Activated naive CD8-positive, alpha-beta T cell treated with anti-CD3 and anti-CD28 coated beads for 36 hours (primary cell): ENCODE data around the gene FOXL1. TPM values are rescaled to one million over a fixed set of nuclear protein-coding genes. Genes with fewer than 3 reads are reported as not detected.
A peak's percentile ranks its signal among the peaks of the same experiment; 100 is the strongest.

Source experiments
- DNase-seq: peaks from one replicate; pipeline ENCODE4 v3.0.0; 2021
- H3K27ac Mint-ChIP-seq: one replicate; pipeline ENCODE4 v1.8.0; 2022; ENCODE audit warnings: mild to moderate bottlenecking, moderate library complexity, mixed read lengths
- H3K27me3 Mint-ChIP-seq: one replicate; pipeline ENCODE4 v1.8.0; 2022; ENCODE audit warnings: mild to moderate bottlenecking, mixed read lengths
- H3K36me3 Mint-ChIP-seq: one replicate; pipeline ENCODE4 v1.8.0; 2021; ENCODE audit warnings: mild to moderate bottlenecking, mixed read lengths
- H3K4me1 Mint-ChIP-seq: one replicate; pipeline ENCODE4 v1.8.0; 2021; ENCODE audit warnings: mixed read lengths
- H3K4me3 Mint-ChIP-seq: one replicate; pipeline ENCODE4 v1.8.0; 2022; ENCODE audit warnings: mild to moderate bottlenecking, moderate library complexity, mixed read lengths
- H3K9me3 Mint-ChIP-seq: one replicate; pipeline ENCODE4 v1.8.0; 2022; ENCODE audit warnings: mixed read lengths
- total RNA-seq, 2 experiments: library from RNA; stranded (reverse); gene quantifications; one replicate each; pipeline ENCODE4 v1.2.3, GENCODE V29; 2021

Gene FOXL1
- total RNA-seq, 2 experiments from 2014 or later, result not detected

- Mint-ChIP-seq H3K27ac (no peak overlapping the region), H3K36me3 (peaks cover 11% of the 10 kb centered on the region), H3K4me3 (no peak overlapping the region), H3K4me1 (peaks cover 14% of the 10 kb centered on the region), H3K9me3 (no peaks in the 10 kb centered on the region), H3K27me3 (peaks cover 33% of the 10 kb centered on the region)
- DNase-seq, result no peak
These were observed 19.8 kb upstream of the FOXL1 start for GRCh38 chr16:86558355-86559193.

DNA sequence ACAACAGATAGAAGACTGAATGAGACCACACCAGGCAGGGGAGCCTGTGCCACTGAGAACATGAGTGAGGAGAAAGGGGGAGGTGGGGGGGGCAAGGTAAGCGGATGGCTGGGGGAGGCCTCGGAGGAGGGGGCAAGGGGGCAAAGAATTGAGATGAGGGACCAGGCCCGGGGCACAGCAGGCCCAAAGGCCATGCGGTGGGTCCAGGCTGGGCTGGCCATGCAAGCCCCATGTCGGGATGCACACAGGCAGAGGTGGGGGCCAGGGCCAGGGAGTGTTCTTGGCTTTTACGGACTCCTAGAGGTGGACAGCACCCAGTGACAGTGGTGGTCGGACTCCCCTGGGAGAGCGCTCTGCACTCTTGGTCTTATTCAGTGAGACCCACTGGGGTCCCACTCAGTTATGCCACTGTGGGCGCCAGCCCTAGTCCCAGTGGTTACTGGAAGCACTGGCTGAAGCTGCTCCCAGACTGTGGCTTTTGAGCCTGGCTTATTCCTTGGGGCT lies 18.5 kb upstream of the FOXL1 start:
- no peak overlapping the region for H3K27ac Mint-ChIP-seq
- H3K27me3 Mint-ChIP-seq, result peaks cover 46% of the 10 kb centered on the region
- H3K9me3 Mint-ChIP-seq, result no peaks in the 10 kb centered on the region
- H3K4me1 Mint-ChIP-seq, result peaks cover 10% of the 10 kb centered on the region
- H3K36me3 Mint-ChIP-seq, result peaks cover 2% of the 10 kb centered on the region
- DNase-seq, result no peak
- H3K4me3 Mint-ChIP-seq, result no peak overlapping the region

DNA sequence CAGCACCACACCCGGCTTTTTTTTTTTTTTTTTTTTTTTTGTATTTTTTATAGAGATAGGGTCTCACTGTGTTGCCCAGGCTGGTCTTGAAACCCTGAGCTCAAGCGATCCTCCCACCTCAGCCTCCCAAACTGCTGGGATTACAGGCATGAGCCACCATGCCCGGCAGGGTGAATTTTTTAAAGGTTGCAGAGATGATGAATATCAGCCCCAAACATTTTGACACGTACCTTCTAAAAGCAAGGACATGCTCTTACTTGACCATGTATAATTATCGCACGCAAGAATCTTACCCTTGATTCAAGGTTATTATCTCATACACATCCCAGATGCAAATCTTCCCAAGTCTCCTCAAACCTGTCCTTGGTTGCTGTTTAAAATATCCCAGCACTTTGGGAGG lies 16.0 kb upstream of the FOXL1 start:
- H3K9me3 Mint-ChIP-seq, result no peaks in the 10 kb centered on the region

GRCh38 chr16:86563469-86564345 lies 14.6 kb upstream of the FOXL1 start:
- peaks cover 65% of the 10 kb centered on the region for H3K27me3 Mint-ChIP-seq
- no peaks in the 10 kb centered on the region for H3K36me3 Mint-ChIP-seq
- H3K4me3 Mint-ChIP-seq, result peak overlapping the region; percentile 5
- H3K4me1 Mint-ChIP-seq, result peaks cover 11% of the 10 kb centered on the region
- DNase-seq, result peak; percentile 80
- H3K9me3 Mint-ChIP-seq, result no peaks in the 10 kb centered on the region
- H3K27ac Mint-ChIP-seq, result no peak overlapping the region

More for the DNA sequence above, 16.0 kb upstream of the FOXL1 start:
- Mint-ChIP-seq H3K4me1 (peaks cover 10% of the 10 kb centered on the region), H3K27ac (no peak overlapping the region), H3K36me3 (no peaks in the 10 kb centered on the region), H3K27me3 (peaks cover 65% of the 10 kb centered on the region), H3K4me3 (no peak overlapping the region)
- no peak for DNase-seq

GRCh38 chr16:86565181-86565631 lies 13.1 kb upstream of the FOXL1 start:
- no peak for DNase-seq
- Mint-ChIP-seq H3K36me3 (no peaks in the 10 kb centered on the region), H3K9me3 (no peaks in the 10 kb centered on the region), H3K4me1 (peaks cover 11% of the 10 kb centered on the region), H3K27me3 (peaks cover 71% of the 10 kb centered on the region), H3K27ac (no peak overlapping the region), H3K4me3 (no peak overlapping the region)

DNA sequence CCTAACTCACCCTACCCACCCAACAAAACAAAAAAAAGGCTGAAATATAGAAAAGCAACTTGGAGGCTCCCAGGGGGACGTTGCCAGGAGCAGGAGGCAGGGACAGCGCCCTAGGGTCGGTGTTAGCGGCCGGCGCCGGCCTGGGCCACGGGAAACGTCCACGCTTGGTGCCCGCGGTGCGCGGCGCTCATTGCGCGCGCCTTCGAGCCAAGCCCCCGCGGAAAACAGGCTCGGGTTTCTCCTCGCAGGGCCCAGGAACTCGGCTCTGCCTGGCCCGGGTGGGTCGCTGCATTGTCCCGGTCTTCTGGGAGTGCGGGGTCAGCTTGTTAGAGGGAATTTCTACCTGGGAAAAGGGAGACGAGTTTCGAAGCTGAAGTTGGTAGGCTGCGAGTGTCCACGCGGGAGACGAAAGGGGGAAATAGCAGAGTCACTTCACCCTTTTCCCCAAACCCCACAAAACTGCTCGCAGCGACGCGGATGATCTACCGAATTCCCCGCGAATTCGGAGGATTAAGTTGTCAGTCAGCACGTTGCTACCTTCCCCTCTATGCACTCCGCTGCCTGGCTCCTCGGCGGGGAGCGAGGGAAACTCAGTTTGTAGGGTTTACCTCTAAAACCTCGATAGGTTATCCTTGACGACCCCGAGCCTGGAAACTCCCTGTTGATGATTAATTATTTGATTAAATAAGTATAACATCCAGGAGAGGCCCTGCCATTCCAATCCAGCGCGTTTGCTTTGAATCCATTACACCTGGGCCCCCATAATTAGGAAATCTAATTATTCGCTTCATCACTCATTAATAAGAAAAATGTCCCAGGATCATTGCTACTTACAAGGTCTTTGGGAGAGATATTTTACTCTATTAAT lies 12.5 kb upstream of the FOXL1 start:
- H3K27ac Mint-ChIP-seq, result no peak overlapping the region
- DNase-seq, result no peak
- H3K4me3 Mint-ChIP-seq, result no peak overlapping the region
- H3K9me3 Mint-ChIP-seq, result no peaks in the 10 kb centered on the region
- H3K4me1 Mint-ChIP-seq, result peaks cover 11% of the 10 kb centered on the region
- H3K27me3 Mint-ChIP-seq, result peaks cover 72% of the 10 kb centered on the region
- no peaks in the 10 kb centered on the region for H3K36me3 Mint-ChIP-seq

GRCh38 chr16:86566601-86566965 lies 11.8 kb upstream of the FOXL1 start, which contains the start of gene FOXC2:
FOXC2 (plus strand) TSS chr16:86566829; CDS start chr16:86567336, 507 bp downstream.
- H3K27me3 Mint-ChIP-seq, result peaks cover 76% of the 10 kb centered on the region
- H3K27ac Mint-ChIP-seq, result no peak within 1 kb of the TSS
- no peak within 1 kb of the TSS for H3K4me3 Mint-ChIP-seq
- H3K4me1 Mint-ChIP-seq, result peaks cover 11% of the 10 kb centered on the region
- DNase-seq, result peak; percentile 54
- H3K36me3 Mint-ChIP-seq, result no peaks in the 10 kb centered on the region
- no peaks in the 10 kb centered on the region for H3K9me3 Mint-ChIP-seq

GRCh38 chr16:86566966-86567700 lies 11.2 kb upstream of the FOXL1 start:
- Mint-ChIP-seq H3K36me3 (no peaks in the 10 kb centered on the region), H3K4me3 (no peak overlapping the region), H3K9me3 (no peaks in the 10 kb centered on the region), H3K27me3 (peaks cover 81% of the 10 kb centered on the region), H3K4me1 (peaks cover 11% of the 10 kb centered on the region), H3K27ac (no peak overlapping the region)
- DNase-seq, result no peak

- H3K36me3 Mint-ChIP-seq, result no peaks in the 10 kb centered on the region
- H3K27me3 Mint-ChIP-seq, result peaks cover 85% of the 10 kb centered on the region
- no peak overlapping the region for H3K4me3 Mint-ChIP-seq
- DNase-seq, result no peak
- no peak overlapping the region for H3K27ac Mint-ChIP-seq
- H3K9me3 Mint-ChIP-seq, result no peaks in the 10 kb centered on the region
- H3K4me1 Mint-ChIP-seq, result peaks cover 11% of the 10 kb centered on the region
These were observed 10.4 kb upstream of the FOXL1 start for GRCh38 chr16:86567701-86568581.

- H3K36me3 Mint-ChIP-seq, result no peaks in the 10 kb centered on the region
- no peak for DNase-seq
- peaks cover 85% of the 10 kb centered on the region for H3K27me3 Mint-ChIP-seq
- no peak overlapping the region for H3K27ac Mint-ChIP-seq
- H3K9me3 Mint-ChIP-seq, result no peaks in the 10 kb centered on the region
- peaks cover 6% of the 10 kb centered on the region for H3K4me1 Mint-ChIP-seq
- no peak overlapping the region for H3K4me3 Mint-ChIP-seq
These were observed 9.4 kb upstream of the FOXL1 start for GRCh38 chr16:86568677-86569623.

GRCh38 chr16:86569701-86570447 lies 8.5 kb upstream of the FOXL1 start:
- DNase-seq, result no peak
- Mint-ChIP-seq H3K27ac (no peak overlapping the region), H3K9me3 (no peaks in the 10 kb centered on the region), H3K4me1 (peaks cover 5% of the 10 kb centered on the region), H3K36me3 (no peaks in the 10 kb centered on the region), H3K27me3 (peaks cover 84% of the 10 kb centered on the region), H3K4me3 (no peak overlapping the region)
